OCI-LY3 (cell line): ENCODE data around the gene ARPC5L.

Source experiments
- CTCF ChIP-seq: fragments of 200-600, 300-600 bp; sonication (generic); IDR thresholded peaks from 2 replicates; pipeline ENCODE4 v1.5.1; 2014; ENCODE audit warnings: antibody characterized with exemption, low read length, low read depth
- EZH2phosphoT487 ChIP-seq: fragments of 200-600 bp; shearing (Covaris generic); IDR thresholded peaks from 2 replicates; pipeline ENCODE4 v1.6.1; 2018; ENCODE audit warnings: antibody characterized with exemption, mixed run types, low read depth

- TF ChIP-seq CTCF, result peak; percentile 51
- no peak for TF ChIP-seq EZH2phosphoT487
These were observed 6.9 kb downstream of the ARPC5L start for GRCh38 chr9:124868511-124869465.
